OCI-M2 (cell line): ENCODE data around the gene RAB43.
A peak's percentile ranks its signal among the peaks of the same experiment; 100 is the strongest.
"Not testable (repeated sequence)": the region's sequence is repeated elsewhere in the genome, so short reads cannot be mapped to it uniquely, and the experiment has no call there.

Source experiments
- DNase-seq: peaks from one replicate; lab custom pipeline; 2025; ENCODE audit not compliant: unreplicated experiment; lab: John Stamatoyannopoulos, UW

Gene RAB43

DNA sequence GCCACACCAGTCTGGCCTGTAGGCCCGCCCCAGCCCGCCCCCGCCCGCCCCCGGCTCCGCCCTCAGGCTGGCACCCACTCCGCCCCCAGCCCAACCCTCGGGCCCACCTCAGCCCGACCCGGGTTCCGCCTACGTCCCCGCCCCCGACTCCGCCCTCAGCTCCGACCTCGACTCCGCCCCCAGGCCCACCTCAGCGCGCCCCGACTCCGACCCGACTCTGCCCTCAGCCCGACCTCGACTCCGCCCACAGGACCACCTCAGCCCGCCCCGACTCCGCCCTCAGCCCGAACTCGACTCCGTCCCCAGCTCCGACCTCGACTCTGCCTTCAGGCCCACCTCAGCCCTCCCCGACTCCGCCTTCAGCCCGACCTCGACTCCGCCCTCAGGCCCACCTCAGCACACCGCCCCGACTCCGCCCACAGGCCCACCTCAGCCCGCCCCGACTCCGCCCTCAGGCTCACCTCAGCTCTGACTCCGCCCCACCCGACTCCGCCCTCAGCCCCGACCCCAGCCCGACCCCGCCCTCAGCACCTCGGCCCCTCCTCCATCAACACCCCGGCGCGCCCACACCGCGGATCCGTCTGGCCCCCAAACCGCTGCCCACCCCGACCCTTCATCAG is at the start of gene RAB43:
RAB43 (minus strand) TSS at position 13 of the 620 bp plus-strand sequence. CDS start 315 bp downstream, outside the sequence.
- no peak for DNase-seq

DNA sequence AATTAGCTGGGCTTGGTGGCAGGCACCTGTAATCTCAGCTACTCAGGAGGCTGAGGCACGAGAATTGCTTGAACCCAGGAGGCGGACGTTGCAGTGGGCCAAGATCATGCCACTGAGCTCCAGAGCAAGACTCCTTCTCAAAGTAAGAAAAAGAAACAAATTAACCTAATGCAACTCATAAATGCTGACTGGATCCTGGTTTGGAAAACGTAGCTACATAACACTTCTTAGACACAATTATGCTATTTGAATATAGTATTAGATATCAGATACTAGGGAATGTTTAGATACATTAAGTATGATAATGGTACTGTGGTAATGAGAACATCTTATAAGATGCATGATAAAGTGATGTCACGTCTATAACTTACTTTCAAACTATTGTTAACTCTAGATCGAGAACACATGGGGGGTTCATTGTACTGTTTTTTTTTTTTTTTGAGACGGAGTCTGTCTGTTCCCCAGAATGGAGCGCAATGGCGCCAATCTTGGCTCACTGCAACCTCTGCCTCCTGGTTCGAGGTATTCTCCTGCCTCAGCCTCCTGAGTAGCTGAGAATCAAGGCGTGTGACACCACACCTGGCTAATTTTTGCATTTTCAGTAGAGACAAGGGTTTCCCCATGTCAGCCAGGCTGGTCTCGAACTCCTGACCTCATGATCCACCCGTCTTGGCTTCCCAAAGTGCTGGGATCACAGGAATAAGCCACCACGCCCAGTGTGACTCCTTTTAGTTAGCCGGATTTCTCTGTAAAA is 45.2 kb upstream of the RAB43 start:
- no peak for DNase-seq

DNA sequence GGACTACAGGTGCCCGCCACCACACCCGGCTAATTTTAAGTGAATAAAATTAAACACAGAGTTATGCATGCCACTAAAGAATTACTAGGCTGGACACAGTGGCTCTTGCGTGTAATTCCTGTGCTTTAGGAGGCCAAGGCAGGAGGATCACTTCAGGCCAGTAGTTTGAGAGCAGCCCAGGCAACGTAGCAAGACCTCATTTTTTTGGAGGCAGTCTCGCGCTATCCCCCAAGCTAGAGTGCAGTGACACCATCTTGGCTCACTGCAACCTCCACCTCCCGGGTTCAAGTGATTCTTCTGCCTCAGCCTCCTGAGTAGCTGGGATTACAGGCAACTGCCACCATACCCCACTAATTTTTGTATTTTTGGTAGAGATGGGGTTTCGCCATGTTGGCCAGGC is 44.0 kb upstream of the RAB43 start:
- not testable (repeated sequence) for DNase-seq

DNA sequence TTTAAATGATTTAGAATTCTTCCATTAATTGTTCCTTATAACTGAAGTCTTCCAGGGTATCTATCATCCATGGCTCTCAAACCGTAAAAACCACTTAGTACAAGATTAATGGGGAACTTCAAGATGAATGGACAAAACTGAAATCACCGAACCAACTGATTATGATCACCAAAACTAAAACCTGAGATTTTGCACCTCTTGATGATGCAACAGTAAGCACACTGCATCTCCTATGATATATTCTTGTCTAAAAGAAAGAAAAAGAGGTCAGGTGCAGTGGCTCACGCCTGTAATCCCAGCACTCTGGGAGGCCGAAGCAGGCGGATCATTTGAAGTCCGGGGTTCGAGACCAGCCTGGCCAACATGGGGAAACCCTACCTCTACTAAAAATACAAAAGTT is 42.9 kb upstream of the RAB43 start:
- DNase-seq: no peak

DNA sequence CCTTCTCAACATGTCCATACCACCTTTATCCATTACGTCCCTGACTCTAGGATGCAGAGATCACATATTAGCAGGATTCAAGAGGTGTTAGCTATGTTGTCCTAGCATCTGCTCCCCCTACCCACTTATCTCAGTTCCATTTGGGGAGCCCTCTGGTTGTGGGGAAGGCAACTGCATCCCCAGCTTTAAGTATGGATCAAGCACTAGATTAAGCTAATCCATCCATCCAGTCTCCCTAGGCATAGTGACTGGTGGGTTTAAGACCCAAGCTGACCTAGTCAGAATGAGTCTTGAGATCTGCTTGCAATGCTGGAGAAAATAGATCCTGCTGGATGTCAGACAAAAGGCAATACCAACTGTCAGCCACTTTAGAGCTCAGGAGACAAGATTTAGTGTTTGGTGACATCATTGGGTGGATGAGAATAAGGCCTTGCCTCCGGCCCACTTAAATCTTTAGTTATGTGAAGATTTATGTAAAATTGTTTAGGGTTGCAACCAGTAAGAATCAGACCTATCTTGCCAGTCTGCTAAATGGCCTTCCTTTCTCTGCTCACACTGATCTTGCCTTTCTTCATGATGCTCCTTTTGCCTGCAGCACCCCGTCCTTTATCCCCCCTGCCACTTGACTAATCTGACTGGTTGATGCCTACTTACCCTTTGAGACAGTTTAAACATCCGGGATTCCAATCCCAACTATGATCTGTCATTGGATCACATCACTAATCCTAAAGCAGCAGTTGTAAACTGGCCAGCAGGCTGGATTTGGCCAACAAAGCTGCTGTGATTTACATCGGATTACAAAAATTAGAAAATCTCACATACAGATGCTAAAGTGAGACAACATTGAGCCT is 41.4 kb upstream of the RAB43 start:
- no peak for DNase-seq

DNA sequence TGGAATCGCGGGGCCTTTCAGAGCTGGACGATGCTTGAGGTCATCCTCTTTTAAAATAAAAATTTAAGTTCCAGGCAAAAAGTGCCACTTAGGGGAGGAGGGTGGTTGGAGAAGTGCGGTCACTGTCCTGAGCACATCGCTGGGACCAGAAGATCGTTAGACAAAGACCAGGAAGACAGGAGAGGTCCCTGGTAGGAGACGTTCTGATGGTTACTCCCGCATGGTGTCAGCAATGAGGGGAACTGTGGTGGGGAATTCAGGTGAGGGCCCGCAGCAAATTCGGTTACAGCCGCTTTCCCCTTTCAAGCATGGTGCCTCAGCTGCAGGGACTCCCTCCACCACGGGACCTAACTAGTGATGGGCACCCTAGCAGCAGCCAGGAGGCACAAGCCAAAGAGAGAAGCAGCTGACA is 40.3 kb upstream of the RAB43 start:
- DNase-seq: no peak

DNA sequence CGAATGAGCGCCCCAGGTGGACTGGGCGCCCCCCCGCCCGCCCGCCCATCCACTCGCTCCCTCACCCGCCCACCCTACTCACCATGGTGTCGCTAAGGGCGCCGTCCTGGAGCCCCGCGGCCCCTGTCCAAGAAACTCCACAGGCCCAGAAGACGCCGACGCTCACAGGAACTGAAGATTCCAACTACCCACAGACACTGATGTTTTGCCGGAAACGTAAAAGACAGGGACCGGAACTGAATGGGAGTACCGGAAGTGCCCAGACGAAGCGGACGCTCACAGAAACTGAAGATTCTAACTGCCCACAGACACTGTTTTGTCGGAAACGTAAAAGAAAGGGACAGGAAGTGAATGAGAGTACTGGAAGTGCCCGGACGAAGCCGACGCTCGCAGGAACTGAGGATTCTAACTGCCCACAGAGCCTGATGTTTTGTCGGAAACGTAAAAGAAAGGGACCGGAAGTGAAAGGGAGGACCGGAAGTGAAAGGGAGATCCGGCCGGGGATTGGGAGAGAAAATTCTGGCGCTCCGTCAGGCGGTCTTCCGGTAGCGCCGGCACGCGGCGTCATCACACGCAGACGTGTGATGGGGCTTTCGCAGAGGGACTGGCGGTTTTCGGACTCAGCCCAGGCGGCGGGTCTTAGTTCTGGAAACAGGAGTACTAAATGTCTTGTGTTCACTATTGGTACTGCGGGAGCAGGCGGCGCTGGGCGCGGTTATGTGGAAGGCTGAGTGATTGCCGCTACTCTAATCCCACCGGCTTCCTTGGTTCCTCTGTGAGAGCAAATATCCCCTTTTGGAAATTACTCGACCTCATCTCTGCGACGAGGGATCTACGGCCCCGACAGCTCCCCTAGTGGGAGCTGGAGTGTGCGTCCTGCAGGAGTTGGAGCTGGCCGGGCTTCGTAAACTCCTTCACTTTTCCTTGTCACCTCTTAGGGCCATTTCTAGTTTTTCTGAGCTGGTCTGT is 39.6 kb upstream of the RAB43 start, which contains the start of gene ISY1:
ISY1 (minus strand) TSS at position 173 of the 969 bp plus-strand sequence; CDS start at position 85, 88 bp downstream.
- DNase-seq: peak; percentile 91

DNA sequence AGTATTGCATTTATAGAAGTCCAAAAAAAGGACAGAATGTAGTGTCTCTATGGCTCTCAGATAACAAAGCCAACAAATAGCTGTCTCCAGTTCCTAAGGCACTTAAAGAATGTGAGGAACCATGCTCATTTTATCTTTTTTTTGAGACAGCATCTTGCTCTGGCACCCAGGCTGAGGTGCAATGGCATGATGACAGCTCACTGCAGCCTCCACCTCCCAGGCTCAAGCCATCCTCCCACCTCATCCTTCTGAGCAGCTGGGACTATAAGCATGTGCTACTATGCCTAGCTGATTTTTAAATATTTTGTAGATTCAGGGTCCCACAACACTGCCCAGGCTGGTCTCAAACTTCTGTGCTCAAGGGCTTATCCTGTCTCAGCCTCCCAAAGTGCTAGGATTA is 23.2 kb upstream of the RAB43 start:
- no peak for DNase-seq

DNA sequence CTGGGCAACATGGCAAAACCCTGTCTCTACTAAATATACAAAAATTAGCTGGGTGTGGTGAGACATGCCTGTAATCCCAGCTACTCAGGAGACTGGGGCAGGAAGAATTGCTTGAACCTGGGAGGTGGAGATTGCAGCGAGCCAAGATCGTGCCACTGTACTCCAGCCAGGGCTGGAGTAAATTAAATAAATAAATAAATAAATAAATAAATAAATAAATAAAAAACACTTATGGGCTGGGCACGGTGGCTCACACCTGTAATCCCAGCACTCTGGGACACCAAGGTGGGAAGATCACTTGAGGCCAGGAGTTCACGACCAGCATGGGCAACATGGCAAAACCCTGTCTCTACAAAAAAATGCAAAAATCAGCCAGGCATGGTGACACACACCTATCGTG is 19.4 kb upstream of the RAB43 start:
- DNase-seq: not testable (repeated sequence)

DNA sequence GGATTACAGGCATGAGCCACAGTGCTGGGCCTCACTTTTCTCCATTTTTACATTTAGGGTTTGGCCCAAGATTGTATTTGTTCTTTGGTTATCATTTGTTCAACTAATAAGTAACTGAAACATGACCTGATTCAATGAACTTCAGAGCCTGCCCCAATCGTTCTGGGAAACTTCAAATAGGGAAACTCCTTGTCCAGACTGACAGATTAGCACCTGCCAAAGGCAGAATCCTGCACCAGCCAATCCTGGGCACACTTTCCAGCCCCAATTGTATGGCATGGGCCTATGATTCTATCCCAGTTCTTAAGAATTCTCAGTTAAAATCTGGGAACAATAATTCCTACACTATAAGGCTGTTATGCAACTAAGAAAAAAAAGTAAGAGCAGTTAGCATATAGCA is 18.3 kb upstream of the RAB43 start:
- no peak for DNase-seq

DNA sequence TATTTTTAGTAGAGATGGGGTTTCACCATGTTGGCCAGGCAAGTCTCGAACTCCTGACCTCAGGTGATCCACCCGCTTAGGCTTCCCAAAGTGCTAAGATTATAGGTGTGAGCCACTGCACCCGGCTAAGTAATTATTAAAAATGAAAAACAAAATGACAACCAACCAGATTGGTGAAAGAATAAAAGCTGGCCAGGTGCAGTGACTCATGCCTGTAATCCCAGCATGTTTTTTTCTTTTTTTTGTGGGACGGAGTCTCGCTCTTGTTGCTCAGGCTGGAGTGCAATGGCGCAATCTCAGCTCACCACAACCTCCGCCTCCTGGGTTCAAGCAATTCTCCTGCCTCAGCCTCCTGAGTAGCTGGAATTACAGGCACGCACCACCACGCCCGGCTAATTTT is 14.7 kb upstream of the RAB43 start:
- not testable (repeated sequence) for DNase-seq

DNA sequence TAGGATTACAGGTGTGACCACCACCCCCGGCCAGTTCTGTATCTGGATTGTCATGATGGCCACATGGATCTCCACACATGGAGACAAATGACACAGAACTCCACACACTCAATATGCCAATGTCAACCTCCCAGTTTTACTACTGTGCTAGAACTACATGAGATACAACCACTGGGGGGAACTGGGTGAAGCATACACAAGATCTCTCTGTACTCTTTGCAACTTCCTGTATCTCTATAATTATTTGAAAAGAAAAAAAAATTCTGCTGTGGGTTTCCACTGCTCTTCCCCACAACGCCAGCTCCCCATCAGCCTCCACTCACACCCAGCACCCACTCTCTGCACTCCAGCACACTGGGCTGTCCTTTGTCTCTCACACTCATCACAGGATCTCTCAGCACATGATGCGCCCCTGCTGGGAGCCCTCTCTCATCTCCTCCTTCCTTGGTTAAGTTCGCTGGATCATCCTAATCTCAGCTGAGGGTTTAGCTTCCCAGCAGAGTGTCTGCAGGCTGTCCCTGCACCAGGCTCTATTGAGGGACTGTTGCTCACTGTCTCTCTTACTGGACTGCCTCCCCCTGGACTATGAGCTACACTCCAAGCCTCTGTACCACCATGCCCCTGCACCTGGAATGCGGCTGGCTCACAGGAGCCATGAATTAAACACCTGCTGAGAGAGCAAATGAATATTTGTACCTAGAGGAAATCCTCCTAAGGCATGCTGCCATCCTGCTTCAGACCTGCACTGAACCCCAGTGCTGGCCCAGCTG is 10.7 kb upstream of the RAB43 start:
- no peak for DNase-seq

DNA sequence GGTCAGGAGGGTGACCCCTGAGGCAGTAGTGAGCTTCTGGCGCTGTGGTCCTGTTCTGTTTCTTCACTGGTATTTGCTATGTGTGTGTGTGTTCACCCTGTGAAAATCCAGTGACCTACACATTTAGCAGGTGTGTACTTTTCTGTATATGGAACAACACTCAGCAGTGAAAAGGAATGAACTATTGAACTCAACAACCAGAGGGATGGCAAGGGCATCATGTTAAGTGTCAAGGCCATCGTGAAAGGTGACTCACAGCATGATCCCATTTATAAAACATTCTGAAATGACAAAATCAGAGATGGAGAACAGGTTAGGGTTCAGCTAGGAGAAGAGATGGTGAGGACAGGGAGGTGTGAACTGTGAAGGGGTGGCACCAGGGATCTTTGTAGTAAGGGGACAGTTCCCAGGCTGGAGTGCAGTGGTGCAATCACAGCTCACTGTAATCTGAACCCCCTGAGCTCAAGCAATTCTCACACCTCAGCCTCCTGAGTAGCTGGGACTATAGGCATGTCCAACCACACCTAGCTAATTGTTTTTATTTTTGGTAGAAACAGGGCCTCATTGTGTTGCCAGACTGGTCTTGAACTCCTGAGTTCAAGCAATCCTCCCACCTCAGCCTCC is 10.0 kb upstream of the RAB43 start:
- no peak for DNase-seq

DNA sequence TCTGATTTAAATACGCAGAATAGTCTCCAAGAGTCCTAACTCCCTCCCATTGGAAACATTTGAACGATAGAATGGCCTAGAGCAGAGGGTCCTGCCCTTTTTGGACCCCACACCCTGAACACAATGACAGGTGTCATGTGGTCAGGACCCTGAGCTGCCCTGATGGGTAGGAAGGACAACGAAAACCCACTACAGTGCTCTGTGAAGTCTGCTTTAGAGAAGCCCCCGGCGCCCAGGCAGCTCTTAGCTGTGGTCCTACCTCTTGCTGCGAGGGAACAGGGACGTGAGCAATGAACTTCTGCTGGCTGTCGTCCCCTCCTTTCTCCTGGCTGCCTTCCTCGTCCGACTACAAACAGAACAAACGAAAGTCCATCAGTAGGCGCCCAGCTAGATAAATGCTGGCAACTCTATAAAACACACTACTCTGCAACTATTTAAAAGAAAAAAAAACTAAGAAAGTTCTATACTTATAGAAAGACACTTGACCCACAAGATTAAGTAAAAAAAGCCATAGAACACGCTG is 8.7 kb upstream of the RAB43 start:
- DNase-seq: no peak

DNA sequence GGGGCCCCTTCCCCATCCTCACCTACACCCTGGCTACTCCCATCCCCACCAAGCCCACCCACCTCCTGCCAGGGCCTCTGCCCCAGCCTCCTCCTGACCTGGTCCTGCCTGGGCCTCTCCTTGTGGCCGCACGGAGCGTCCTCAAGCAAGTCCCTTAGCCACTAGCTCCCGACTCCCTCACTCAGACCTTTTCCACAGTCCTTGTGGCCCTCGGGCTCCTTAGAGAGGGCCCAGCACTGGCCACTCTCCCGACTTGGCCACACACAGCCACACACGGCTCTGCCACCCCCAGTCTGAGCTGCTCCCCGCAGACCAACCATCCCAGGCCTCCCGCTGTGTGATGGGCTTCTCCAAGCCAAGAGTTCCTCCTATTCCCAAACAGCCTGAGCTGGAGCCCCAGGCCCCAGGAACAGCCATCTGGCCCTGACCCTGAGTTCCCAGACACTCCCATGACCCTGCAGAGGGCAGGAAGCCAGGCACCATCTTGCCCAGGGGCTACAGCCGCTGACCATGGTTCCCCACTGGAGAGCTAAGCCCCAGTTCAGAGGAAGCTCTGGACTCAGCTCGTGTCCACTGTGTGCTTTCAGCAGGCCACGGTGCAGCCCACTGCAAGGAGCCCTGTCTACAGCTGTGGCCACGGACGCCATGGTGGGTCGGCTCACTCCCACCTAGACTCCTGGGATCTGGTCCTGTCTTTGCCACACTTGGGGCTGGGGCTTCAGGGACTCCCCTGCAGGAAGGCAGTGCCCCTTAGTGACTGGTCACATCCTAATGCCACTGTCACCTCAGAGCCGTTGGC is 7.0 kb upstream of the RAB43 start:
- DNase-seq: no peak

DNA sequence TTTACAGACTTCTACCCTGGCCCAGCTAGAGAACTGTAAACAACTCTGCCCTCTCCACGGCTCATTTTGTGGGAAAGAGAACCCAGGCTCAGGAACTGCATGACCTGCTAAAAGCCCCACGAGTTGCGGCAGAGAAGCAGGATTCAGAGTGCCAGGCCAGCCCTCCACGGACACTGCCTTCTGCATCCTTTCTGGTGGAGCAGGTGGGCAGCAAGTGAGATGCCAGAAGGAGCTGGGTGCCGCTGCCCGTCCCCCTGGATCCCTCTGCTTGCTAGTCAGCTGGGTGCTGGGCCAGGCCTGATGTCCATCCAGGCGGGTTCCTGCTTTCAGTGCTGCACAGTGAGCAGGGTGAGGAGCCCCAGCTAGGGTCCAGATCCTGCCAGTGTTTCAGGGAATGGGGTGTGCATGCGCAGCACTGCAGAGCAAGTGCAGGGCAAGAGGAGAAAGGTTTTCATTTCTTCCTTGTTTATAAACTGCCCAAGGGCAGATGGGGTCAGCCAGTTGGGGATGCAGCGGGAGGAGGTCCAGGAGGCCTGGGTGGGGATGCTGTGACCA is 5.2 kb upstream of the RAB43 start:
- DNase-seq: no peak

DNA sequence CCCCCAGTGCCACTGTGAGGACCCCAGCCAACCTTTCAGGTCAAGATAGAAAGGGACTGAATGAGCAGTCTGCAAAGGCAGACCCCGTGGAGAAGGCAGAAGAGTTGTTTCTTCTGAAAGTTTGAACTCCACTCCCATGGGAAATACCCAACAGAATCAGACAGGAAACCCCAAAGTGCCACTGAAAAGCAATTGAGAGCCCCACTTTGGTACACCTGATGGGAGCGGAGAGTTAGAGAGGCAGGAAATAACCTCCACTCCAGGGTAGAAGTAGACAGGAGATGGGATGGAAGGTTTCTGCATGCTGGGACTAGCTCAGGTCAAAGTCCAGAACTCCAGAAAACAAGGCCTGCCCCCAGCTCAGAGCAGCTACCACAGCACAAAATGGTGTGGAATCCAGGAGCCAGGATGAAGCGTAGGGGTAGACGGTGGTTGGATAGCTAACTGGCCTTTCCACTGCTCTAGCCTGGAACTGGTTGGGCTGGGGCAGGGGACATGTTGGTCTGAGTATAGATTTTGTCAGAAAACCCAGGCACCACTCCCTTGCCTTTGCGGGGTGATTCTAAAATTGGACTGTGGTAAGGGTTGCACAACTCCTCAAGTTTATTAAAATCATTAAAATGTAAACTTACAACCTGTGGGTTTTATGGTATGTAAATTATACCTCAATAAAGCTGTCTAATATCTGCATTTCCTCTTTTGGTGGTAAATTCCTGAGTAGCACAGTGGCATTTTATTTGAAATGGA is 1.9 kb upstream of the RAB43 start:
- DNase-seq: no peak
